AG09309 (cell line): ENCODE measurements around the gene HOXC12.

ENCODE experiments used
- DNase-seq: peaks from one replicate; pipeline ENCODE4 v3.0.0-alpha.2; 2010; ENCODE audit warnings: low read depth
- H3K4me3 ChIP-seq: 2 replicates; pipeline ENCODE4 v1.5.1; 2011; ENCODE audit warnings: mild to moderate bottlenecking, low read depth, low read length, moderate library complexity; ENCODE audit not compliant: control insufficient read depth
- CTCF ChIP-seq: IDR thresholded peaks from 2 replicates; pipeline ENCODE4 v1.5.1; 2011; ENCODE audit warnings: mild to moderate bottlenecking, low read depth, low read length, inconsistent platforms; ENCODE audit not compliant: insufficient read depth, control insufficient read depth; ENCODE audit errors: missing control alignments

HOXC12 gene

GRCh38 chr12:53928054-53928835, 26.5 kb upstream of the HOXC12 start:
- no peak overlapping the region for H3K4me3 ChIP-seq
- DNase-seq: no peak
- TF ChIP-seq CTCF: no peak

- TF ChIP-seq CTCF: no peak
- no peak for DNase-seq
- no peak overlapping the region for H3K4me3 ChIP-seq
These were observed 25.2 kb upstream of the HOXC12 start for GRCh38 chr12:53929527-53929926.

GRCh38 chr12:53930591-53931255, 24.0 kb upstream of the HOXC12 start:
- no peak overlapping the region for H3K4me3 ChIP-seq
- no peak for TF ChIP-seq CTCF
- no peak for DNase-seq

GRCh38 chr12:53931844-53932581, 22.7 kb upstream of the HOXC12 start:
- no peak for DNase-seq
- no peak overlapping the region for H3K4me3 ChIP-seq
- TF ChIP-seq CTCF: no peak

- no peak for TF ChIP-seq CTCF
- no peak overlapping the region for H3K4me3 ChIP-seq
These were observed 21.8 kb upstream of the HOXC12 start for GRCh38 chr12:53932915-53933314.

GRCh38 chr12:53935383-53936341, 19.0 kb upstream of the HOXC12 start:
- DNase-seq: no peak
- TF ChIP-seq CTCF: no peak
- no peak overlapping the region for H3K4me3 ChIP-seq

More at GRCh38 chr12:53932915-53933314, 21.8 kb upstream of the HOXC12 start:
- no peak for DNase-seq
